ENCODE measurements around the gene TCF12. TPM values are rescaled to one million over a fixed set of nuclear protein-coding genes. Genes with fewer than 3 reads are reported as not detected.

The TCF12 gene
- total and polyA plus RNA-seq, 2 of the 8 experiments (the other 6 are each of a cell fraction or from before 2014, with no cell fraction given) = 85.8 to 101 TPM

GRCh38 chr15:57165992-57166391 lies 247.5 kb downstream of the TCF12 start:
- Histone ChIP-seq H2BK12ac (ENCODE audit: low read depth, low read length) (no peak overlapping the region), H4K8ac (ENCODE audit: extremely low read depth, insufficient read depth, low read length) (no peak overlapping the region), H3K4ac (replicated peaks; ENCODE audit: insufficient read length, low read depth, low read length) (no peak overlapping the region), H3K27ac (ENCODE audit: low read depth, low read length) (no peak overlapping the region), H3K9ac (replicated peaks in 1 of 4; ENCODE audit: extremely low read depth in 1 of 4, low read depth in 3 of 4, low read length in 3 of 4) (no peak overlapping the region), H3K18ac (ENCODE audit: extremely low read depth, low read length) (no peak overlapping the region), H4K91ac (replicated peaks; ENCODE audit: insufficient read length, low read length) (no peak overlapping the region), H3K56ac (replicated peaks; ENCODE audit: insufficient read length, low read depth, low read length) (no peak overlapping the region), H2AFZ (ENCODE audit: low read length) (no peak overlapping the region), H3K14ac (ENCODE audit: insufficient read length) (no peak overlapping the region), H4K5ac (ENCODE audit: insufficient read length, low read depth, low read length) (no peak overlapping the region), H2AK5ac (ENCODE audit: low read depth, low read length) (no peak overlapping the region), H2BK20ac (ENCODE audit: low read length) (no peak overlapping the region), H3K23ac (ENCODE audit: insufficient read length) (no peak overlapping the region), H3K36me3 (ENCODE audit: control insufficient read depth in 2 of 4, insufficient read depth in 4 of 4, low read length in 3 of 4) (no peaks in the 10 kb centered on the region; a peak in 2 of 8 replicates), H3K23me2 (ENCODE audit: low read depth, low read length) (no peaks in the 10 kb centered on the region), H3K79me1 (ENCODE audit: low read depth, low read length) (no peaks in the 10 kb centered on the region), H2BK15ac (ENCODE audit: low read length) (no peak overlapping the region), H3K4me1 (replicated peaks in 1 of 4; ENCODE audit: control insufficient read depth in 3 of 4, insufficient read depth in 4 of 4, low read length in 3 of 4) (no peaks in the 10 kb centered on the region), H4K20me1 (replicated peaks in 1 of 2; ENCODE audit: control insufficient read depth in 1 of 2, insufficient read depth in 2 of 2, low read length in 2 of 2) (no peaks in the 10 kb centered on the region), H3K27me3 (replicated peaks in 1 of 4; ENCODE audit: control insufficient read depth in 3 of 4, extremely low read depth in 1 of 4, insufficient read depth in 3 of 4, low read length in 3 of 4) (no peaks in the 10 kb centered on the region), H2BK5ac (ENCODE audit: low read depth, low read length) (no peak overlapping the region), H3K4me2 (ENCODE audit: insufficient read depth in 1 of 2, low read depth in 2 of 2, low read length in 2 of 2) (no peak overlapping the region), H3K9me3 (ENCODE audit: insufficient read depth in 2 of 2, low read depth in 1 of 2, low read length in 1 of 2) (no peaks in the 10 kb centered on the region), H2BK120ac (replicated peaks; ENCODE audit: low read depth, low read length) (no peak overlapping the region), H3K4me3 (ENCODE audit: extremely low read depth in 1 of 4, insufficient read depth in 2 of 4, low read depth in 3 of 4, low read length in 4 of 4) (no peak overlapping the region), H3K79me2 (ENCODE audit: control insufficient read depth in 1 of 2, insufficient read depth in 2 of 2, low read length in 2 of 2) (no peaks in the 10 kb centered on the region; a peak in 1 of 4 replicates)
- TF ChIP-seq NANOG (IDR thresholded peaks at IDR 0.05; ENCODE audit: insufficient read depth, low read depth, low read length, poor library complexity, severe bottlenecking) = no peak
- no peak for TF ChIP-seq USF2 (IDR thresholded peaks at IDR 0.05; ENCODE audit: low read length)
- TF ChIP-seq CHD1 (IDR thresholded peaks at IDR 0.05; ENCODE audit: low read depth, low read length) = no peak
- TF ChIP-seq TAF7 (optimal IDR thresholded peaks at IDR 0.05; ENCODE audit: borderline replicate concordance, low read depth, low read length) = no peak
- TF ChIP-seq SIX5 (IDR thresholded peaks at IDR 0.05; ENCODE audit: low read depth, low read length) = no peak
- TF ChIP-seq TEAD4 (IDR thresholded peaks at IDR 0.05; ENCODE audit: low read depth, low read length) = no peak
- TF ChIP-seq SRF (IDR thresholded peaks at IDR 0.05; ENCODE audit: low read depth, low read length) = no peak
- no peak for TF ChIP-seq CTBP2 (IDR thresholded peaks at IDR 0.05; ENCODE audit: borderline replicate concordance, insufficient read depth, insufficient read length, low read length)
- TF ChIP-seq BCL11A (IDR thresholded peaks at IDR 0.05; ENCODE audit: low read depth in 2 of 2, low read length in 2 of 2) = no peak
- TF ChIP-seq JUN (IDR thresholded peaks at IDR 0.05; ENCODE audit: low read depth, low read length) = no peak
- no peak for TF ChIP-seq KDM5A (IDR thresholded peaks at IDR 0.05; ENCODE audit: low read length)
- no peak for FAIRE-seq
- ChIA-PET CTCF (ENCODE audit: partially characterized antibody) (interaction anchor here (0.6 to 2.1 kb wide), 5 partner anchors 11 to 273 kb away, joined by 3 to 7 read pairs (median 3); no protein-coding TSS in a partner anchor), POLR2A (ENCODE audit: partially characterized antibody) (interaction anchor here (1.4 kb wide), 1 partner anchor 11 kb away, joined by 3 read pairs; no protein-coding TSS in a partner anchor)
- no peak for DNase-seq (ENCODE audit: low read depth in 1 of 2, low spot score in 2 of 2)
- whole genome bisulfite sequencing, 2 experiments (ENCODE audit: extremely low coverage in 1 of 2, insufficient coverage in 1 of 2, insufficient read length in 1 of 2, insufficient replicate concordance in 2 of 2, low coverage in 1 of 2, low lambda C conversion rate in 2 of 2, missing lambda C conversion rate in 1 of 2) = 89% methylated on average over 2 of the region's 2 CpGs; no CpG with 5 or more reads in 1 of the 2 experiments
